Measurements from ENCODE around the gene HTR2B.

The HTR2B gene

DNA sequence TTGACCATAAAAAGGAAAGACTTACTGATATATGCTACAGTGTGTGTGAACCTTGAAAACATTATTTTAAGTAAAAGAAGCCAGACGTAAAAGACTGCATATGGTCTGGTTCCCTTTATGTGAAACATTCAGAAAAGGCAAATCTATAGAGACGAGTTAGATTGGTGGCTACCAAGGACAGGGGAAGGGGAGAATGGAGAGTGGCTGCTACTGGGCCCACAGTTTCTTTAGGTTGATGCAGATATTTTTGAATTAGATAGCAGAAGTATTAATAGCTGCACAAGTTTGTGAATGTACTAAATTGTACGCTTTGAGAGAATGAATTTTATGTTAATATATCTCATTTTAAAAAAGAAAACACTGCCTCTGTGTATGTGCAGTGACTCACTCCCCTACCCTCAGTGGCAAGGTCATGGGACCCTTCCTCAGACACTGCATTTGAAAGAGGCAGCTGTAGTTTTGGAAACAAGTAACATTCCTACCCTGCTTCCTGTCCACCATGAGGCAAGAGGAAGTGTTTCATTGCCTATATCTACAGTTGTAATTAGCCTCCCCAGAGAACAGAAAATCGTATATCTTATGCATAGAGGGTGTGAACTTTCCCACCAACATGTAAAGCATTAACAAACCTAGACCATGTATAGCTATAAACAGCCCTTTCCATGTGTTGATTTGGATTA is 43.8 kb upstream of the HTR2B start:
- DNase-seq (ENCODE audit: low read depth), result peak; percentile 79
- TF ChIP-seq, protein P1, sequence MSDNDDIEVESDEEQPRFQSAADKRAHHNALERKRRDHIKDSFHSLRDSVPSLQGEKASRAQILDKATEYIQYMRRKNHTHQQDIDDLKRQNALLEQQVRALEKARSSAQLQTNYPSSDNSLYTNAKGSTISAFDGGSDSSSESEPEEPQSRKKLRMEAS (IDR thresholded peaks at IDR 0.05; ENCODE audit: low read depth, low read length), result peak; percentile 45; the same call in 1 of the 2 replicates
- TF ChIP-seq MYC (IDR thresholded peaks at IDR 0.05; ENCODE audit: low read depth, low read length) (peak; percentile 48), POLR2A (IDR thresholded peaks at IDR 0.05; ENCODE audit: extremely low read depth, insufficient read length) (no peak)
- TF ChIP-seq, protein P2, sequence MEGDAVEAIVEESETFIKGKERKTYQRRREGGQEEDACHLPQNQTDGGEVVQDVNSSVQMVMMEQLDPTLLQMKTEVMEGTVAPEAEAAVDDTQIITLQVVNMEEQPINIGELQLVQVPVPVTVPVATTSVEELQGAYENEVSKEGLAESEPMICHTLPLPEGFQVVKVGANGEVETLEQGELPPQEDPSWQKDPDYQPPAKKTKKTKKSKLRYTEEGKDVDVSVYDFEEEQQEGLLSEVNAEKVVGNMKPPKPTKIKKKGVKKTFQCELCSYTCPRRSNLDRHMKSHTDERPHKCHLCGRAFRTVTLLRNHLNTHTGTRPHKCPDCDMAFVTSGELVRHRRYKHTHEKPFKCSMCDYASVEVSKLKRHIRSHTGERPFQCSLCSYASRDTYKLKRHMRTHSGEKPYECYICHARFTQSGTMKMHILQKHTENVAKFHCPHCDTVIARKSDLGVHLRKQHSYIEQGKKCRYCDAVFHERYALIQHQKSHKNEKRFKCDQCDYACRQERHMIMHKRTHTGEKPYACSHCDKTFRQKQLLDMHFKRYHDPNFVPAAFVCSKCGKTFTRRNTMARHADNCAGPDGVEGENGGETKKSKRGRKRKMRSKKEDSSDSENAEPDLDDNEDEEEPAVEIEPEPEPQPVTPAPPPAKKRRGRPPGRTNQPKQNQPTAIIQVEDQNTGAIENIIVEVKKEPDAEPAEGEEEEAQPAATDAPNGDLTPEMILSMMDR (IDR thresholded peaks at IDR 0.05; ENCODE audit: low read depth, low read length), result no peak

DNA sequence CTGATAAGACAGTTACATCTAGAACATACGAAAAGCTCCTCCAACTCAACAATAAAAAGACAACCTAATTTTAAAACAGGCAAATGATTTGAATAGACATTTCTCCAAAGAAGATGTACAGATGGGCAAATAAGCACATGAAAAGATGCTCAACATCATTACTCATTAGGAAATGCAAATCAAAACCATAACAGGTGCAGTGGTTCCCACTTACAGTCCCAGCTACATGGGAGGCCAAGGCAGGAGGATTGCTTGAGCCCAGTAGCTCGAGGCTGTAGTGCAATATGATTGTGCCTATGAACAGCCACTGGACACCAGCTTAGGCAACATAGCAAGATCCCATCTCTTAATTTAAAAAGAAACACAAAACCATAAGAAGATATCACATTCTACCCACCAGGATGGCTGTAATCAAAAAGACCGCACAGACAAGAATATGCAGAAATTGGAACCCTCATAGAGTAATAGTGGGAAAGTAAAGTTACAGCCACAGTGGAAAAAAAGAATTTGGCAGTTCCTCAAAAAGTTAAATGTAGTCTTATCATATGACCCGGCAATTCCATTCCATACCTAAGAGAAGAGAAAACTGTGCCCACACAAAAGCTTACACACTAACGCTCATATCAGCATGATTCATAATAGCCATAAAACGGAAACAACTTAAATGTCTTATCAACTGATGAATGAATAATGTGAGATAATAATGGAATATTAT is 43.1 kb upstream of the HTR2B start:
- DNase-seq (ENCODE audit: low read depth), result no peak
- TF ChIP-seq MYC (IDR thresholded peaks at IDR 0.05; ENCODE audit: low read depth, low read length) (no peak), POLR2A (IDR thresholded peaks at IDR 0.05; ENCODE audit: extremely low read depth, insufficient read length) (no peak)
- TF ChIP-seq, protein P1 (IDR thresholded peaks at IDR 0.05; ENCODE audit: low read depth, low read length), result no peak
- TF ChIP-seq, protein P2 (IDR thresholded peaks at IDR 0.05; ENCODE audit: low read depth, low read length), result no peak
- H3K4me3 ChIP-seq (ENCODE audit: low read depth, low read length), result no peak overlapping the region

More for the DNA sequence above, 43.8 kb upstream of the HTR2B start:
- H3K4me3 ChIP-seq (ENCODE audit: low read depth, low read length), result no peak overlapping the region

DNA sequence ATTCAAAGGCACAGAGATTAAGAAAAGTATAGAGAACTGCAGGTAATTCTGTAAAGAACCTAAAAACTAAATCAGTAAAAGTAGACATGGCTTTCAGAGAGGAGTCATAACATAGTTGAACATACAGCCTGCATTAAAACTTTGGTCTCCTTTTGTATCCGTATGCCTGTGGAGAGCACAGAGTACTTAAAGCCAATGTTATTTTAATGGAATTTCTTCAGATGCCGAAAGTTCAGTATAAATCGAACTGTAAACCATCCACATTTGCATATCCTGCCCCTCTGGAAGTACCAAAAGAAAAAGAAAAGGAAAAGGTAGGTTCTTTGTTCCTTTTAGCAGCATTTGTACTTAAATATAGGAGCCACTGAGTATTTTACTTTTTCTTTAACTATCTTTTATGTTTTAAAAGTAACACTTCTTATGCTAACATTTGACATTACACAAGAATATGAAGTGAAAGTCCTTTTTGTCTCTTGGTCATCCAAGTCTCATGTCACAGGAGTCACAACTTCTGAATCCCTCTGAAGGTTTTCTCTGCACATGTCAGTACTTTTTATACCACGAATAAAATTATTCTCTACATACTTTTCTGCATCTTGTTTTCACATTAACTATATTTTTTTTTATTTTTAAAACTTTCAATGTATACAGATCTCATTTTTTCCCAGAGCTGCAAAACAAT is 38.7 kb upstream of the HTR2B start:
- DNase-seq (ENCODE audit: low read depth), result no peak
- H3K4me3 ChIP-seq (ENCODE audit: low read depth, low read length), result no peak overlapping the region
- TF ChIP-seq, protein P2 (IDR thresholded peaks at IDR 0.05; ENCODE audit: low read depth, low read length), result no peak
- TF ChIP-seq POLR2A (IDR thresholded peaks at IDR 0.05; ENCODE audit: extremely low read depth, insufficient read length), result no peak
- no peak for TF ChIP-seq MYC (IDR thresholded peaks at IDR 0.05; ENCODE audit: low read depth, low read length)
- TF ChIP-seq, protein P1 (IDR thresholded peaks at IDR 0.05; ENCODE audit: low read depth, low read length), result no peak

DNA sequence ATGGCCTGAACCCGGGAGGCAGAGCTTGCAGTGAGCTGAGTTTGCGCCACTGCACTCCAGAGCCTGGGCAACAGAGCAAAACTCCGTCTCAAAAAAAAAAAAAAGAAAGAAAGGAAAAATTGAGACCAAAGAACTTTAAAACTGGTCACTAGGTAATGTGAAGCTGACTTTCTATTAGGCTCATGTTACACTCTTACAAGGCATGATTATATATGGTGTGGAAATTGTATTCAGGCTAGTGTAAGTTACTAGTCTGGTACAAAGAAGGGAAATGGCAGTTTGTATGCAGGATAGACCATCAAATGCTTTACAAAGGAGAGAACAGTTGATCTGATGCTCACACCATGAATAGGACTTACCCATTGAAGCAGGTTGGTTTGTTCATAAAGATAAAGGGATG is 38.2 kb upstream of the HTR2B start:
- DNase-seq (ENCODE audit: low read depth), result no peak
- TF ChIP-seq POLR2A (IDR thresholded peaks at IDR 0.05; ENCODE audit: extremely low read depth, insufficient read length) (no peak), MYC (IDR thresholded peaks at IDR 0.05; ENCODE audit: low read depth, low read length) (no peak)
- TF ChIP-seq, protein P1 (IDR thresholded peaks at IDR 0.05; ENCODE audit: low read depth, low read length), result no peak
- TF ChIP-seq, protein P2 (IDR thresholded peaks at IDR 0.05; ENCODE audit: low read depth, low read length), result no peak
- no peak overlapping the region for H3K4me3 ChIP-seq (ENCODE audit: low read depth, low read length)

DNA sequence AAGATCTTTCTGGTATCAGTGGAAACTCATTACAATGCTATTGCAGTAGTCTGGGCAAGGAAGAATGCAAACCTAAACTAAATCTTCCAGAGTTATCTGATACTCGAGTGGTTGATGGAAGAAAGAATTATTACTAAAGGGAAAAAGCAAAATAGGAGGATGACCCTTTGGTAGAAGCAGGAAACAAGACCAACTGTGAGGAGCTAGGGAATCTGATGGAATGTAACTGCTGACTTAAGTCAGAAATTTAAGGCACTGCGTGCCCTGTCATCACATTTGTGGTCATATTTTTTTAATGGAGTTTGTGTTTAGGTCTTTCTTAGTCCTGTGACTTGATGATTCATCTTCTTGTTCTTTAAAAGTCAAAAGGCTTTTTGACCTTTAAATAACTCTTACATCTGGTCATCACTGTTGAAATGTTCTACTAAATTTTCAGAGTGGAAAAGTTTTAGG is 37.1 kb upstream of the HTR2B start:
- no peak for DNase-seq (ENCODE audit: low read depth)
- TF ChIP-seq POLR2A (IDR thresholded peaks at IDR 0.05; ENCODE audit: extremely low read depth, insufficient read length) (no peak), MYC (IDR thresholded peaks at IDR 0.05; ENCODE audit: low read depth, low read length) (no peak)
- TF ChIP-seq, protein P1 (IDR thresholded peaks at IDR 0.05; ENCODE audit: low read depth, low read length), result no peak
- TF ChIP-seq, protein P2 (IDR thresholded peaks at IDR 0.05; ENCODE audit: low read depth, low read length), result no peak
- H3K4me3 ChIP-seq (ENCODE audit: low read depth, low read length), result no peak overlapping the region

Measured in NB4 (cell line).